Fibroblast of upper back skin (primary cell): ENCODE results near the gene PARD6B.
A peak's percentile ranks its signal among the peaks of the same experiment; 100 is the strongest.
"Not testable (repeated sequence)": the region's sequence is repeated elsewhere in the genome, so short reads cannot be mapped to it uniquely, and the experiment has no call there.

Experiments
- DNase-seq: peaks from one replicate; pipeline ENCODE4 v3.0.0-alpha.2; 2013

The PARD6B gene

DNA sequence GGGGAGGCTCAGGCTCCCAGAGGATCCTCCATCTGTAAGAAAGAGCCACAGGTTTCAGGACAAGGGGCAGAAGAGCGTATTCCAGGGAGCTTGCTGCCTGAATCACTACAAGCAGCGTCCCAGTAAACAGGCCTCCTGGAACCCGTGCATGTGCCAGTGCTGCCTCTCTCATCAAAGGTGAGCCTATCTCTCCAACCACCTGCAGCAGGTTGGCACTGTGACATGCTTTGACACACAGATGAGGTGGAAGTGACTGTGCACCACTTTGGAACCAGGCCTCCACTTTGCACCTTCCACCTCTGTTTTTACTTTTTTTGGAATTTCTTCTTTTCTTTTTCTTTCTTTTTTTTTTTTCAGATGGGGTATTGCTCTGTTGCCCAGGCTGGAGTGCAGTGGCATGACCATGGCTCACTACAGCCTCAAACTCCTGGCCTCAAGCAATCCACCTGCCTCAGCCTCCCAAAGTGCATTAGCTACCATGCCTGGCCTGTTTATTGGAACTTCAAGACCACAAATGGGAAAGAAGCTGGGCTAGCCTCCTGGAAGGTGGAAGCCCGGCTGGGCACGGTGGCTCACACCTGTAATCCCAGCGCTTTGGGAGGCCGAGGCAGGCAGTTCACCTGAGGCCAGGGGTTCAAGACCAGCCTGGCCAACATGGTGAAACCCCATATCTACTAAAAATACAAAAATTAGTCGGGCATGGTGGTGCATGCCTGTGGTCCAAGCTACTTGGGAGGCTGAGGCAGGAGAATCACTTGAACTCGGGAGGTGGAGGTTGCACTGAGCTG, 27.5 kb upstream of the PARD6B start:
- DNase-seq = not testable (repeated sequence)

DNA sequence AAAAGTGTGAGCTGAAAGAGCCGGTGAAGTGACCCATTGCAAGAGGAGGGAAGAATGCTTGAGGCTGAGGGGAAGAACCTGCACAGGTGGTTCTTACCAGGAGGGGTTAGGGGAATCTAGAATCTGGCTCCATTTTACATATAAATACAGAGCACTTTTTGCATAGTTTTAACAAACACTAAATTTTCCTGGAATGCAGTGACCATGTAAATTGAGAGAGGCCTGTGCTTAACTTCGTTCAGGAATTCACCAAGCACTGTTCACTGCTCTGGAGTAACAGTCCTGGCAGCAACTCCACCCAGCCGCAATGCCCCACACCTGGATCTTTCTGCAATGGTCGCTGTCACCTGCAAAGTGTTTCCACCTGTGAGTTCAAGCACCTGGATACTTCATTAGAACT, 26.9 kb upstream of the PARD6B start:
- DNase-seq = no peak

DNA sequence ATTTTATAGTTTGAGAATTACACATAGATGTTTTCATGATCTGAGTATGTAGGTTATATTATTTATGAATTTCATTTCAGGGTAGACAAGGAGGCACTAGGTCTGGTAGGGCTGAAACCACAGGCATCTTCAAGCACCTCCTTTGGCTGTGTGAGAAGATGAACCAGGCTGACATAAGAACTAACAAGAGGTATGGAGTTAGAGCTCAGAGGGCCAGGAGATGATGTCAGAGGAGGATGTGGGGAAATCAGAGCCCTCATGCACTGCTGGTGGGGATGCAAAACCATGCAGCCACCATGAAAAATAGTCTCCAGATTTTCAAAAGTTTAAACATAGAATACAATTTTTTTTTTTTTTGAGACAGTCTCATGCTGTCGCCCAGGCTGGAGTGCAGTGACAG, 26.4 kb upstream of the PARD6B start:
- peak; percentile 34 for DNase-seq

DNA sequence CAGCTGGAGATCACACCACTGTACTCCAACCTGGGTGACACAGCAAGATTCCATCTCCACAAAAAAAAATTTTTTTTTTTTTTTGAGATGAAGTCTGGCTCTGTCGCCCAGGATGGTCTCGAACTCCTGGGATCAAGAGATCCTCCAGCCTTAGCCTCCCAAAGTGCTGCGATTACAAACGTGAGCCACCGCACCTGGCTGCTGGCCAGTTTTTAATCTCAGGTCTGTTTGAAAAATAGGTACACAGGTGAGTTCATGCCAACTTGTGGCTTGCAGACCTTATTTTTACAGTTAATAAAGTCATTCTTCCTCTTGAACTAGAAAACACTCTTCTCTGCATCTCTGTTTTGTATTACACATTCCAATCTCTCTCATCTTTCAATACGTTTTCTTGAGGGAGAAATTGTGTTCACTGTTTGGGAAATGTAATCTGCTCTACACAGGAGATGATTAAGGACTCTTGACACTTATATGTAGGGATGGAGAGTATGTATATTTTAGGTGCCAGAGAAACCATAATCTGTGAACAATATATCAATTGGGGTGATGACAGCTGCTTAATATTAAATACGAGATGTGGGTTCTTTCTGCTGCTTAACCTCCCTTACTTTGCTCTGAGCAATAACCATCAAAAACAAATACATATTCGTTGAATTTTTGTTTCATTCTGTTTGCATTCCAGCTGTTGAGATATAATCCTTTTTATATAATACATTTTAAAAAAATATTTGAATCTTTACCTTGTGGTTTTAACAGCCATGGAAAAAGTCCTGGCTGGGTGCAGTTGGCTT, 22.3 kb upstream of the PARD6B start:
- peak; percentile 84 for DNase-seq

DNA sequence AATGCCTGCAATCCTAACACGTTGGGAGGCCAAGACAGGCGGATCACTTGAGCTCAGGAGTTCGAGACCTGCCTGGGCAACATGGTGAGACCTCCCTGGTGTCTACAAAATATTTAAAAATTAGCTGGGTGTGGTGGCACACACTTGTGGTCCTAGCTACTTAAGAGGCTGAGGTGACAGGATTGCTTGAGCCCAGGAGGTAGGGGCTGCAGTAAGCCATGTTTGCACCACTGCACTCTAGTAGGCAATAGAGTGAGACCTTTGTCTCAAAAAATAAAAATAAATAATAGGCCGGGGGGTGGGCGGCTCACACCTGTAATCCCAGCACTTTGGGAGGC, 21.8 kb upstream of the PARD6B start:
- no peak for DNase-seq

DNA sequence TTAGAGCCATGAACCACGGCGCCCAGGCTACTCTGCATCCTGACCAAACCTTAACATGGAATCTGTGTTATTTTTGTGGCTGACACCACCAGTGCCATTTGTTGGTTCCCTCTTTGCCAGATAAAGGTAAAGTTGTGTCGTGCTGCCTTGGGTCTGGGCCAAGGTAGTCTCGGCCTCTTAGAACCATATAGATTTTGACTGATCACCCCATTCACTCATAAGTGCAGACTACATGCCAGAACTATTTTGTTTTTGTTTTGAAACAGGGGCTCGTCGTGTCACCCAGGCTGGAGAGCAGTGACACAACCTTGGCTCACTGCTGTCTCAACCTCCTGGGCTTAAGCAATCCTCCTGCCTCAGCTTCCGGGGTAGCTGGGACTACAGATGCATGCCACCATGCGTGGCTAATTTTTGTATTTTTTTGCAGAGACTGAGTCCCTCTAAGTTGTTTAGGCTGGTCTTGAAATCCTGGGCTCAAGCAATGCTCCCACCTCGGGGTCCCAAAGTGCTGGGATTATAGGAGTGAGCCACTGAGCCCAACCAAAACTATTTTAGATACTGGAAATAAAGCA, 20.8 kb upstream of the PARD6B start:
- DNase-seq = no peak

DNA sequence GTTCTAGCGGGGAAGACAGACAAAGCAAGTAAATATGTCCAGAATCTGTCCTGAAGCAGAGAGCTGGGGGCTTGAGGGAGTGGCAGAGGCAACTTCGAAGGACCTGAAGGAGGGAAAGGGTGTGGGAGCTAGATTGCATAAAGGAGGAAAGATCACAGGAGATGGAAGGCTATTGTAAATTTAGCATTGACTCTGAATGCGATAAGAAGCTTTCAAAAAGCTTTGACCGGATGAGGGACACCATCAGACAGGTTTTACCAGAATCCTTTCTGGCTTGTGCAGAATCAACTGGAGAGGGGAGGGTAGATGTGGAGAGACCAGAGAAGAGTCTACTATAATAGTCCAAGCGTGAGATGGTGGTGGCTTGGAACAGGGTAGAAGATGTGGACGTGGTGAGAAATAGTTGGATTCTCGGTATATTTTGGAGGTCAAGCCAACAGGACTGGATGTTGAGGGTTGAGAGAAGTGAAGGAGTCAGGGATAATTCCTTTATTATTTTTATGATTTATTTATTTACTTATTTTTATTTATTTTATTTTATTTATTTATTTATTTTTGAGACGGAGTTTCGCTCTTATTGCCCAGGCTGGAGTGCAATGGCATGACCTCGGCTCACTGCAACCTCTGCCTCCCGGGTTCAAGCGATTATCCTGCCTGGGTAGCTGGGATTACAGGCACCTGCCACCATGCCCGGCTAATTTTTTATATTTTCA, 20.1 kb upstream of the PARD6B start:
- DNase-seq = no peak

DNA sequence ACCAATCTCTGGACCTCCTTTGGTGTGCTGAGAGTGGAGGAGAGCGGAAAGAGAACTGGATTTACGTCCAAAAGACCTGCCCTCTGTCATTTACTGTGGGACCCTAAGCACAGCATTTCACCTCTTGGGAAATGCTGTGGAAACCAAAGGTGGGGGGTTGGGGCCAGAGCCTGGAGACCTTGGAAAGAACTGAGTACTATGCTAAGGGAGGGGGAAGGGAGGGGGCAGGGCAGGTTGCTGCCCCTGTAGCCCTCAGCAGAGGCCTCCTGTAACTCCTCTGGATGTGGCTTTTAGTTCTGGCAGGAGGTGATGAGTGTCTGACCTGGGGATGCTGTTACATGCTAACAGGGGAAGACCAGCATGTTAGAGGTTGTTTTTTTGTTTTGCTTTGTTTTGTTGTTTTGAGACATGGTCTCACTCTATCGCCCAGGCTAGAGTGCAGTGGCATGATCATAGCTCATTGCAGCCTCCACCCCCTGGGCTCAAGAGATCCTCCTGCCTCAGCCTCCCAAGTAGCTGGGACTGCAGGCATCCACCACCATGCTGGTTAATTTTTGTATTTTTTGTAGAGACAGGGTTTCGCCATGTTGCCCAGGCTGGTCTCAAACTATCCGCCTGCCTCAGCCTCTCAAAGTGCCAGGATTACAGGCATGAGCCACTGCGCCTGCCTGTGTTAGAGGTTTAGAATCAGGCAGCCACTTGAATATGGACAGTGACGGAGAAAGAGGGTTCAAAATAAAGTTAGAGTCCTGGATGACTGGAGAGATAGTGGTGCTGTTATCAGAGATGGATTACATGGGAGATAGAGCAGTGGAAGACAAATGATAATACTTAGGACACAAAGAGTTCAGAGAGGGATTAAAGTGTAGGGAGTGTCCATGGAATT, 18.4 kb upstream of the PARD6B start:
- no peak for DNase-seq

DNA sequence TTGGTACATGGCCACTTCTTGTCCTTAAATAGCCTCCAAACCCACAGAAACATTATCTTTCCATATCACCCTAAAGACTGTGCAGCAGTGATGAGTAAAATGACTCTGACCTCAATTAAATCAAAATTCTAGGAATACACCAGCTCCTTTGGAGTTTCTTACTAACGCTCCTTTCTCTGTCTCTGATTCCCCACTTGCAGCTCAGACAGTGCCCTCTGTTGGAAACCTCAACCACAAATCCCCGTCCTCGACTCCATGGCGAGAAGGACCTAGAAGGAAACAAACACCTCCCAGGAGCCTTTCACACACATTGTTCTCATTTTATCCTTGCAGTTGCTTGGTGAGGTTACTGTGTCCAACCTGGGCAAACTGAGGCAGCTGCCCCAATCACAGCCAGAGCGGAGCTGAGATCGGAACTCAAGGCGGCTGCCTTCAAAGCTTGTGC, 17.7 kb upstream of the PARD6B start:
- no peak for DNase-seq

DNA sequence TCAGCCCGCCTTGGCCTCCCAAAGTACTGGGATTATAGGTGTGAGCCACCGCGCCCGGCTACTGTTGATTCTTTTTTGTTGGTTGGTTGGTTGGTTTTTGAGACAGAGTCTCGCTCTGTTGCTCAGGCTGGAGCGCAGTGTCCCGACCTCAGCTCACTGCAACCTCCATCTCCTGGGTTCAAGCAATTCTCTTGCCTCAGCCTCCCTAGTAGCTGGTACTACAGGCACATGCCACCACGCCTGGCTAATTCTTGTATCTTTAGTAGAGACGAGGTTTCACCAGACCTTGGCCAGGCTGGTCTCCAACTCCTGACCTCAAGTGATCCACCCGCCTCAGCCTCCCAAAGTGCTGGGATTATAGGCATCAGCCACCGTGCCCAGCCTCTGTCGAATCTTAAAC, 17.0 kb upstream of the PARD6B start:
- not testable (repeated sequence) for DNase-seq

DNA sequence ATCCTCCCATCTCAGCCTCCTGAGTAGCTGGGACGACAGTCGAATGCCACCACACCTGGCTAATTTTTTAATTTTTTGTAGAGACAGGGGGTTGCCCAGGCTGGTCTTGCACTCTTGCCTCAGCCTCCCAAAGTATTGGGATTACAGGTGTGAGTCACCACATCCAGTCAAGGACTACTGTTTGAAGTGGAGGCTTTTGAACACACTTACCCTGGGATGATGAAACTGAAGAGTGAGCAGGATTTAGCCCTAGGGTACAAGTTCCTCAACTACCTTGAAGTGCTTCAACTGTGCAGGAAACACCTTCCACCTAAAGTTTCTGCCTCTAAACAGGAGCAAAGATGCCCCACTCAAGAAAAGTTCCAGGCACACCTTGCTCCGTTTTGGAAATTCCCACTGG, 15.7 kb upstream of the PARD6B start:
- DNase-seq = no peak

DNA sequence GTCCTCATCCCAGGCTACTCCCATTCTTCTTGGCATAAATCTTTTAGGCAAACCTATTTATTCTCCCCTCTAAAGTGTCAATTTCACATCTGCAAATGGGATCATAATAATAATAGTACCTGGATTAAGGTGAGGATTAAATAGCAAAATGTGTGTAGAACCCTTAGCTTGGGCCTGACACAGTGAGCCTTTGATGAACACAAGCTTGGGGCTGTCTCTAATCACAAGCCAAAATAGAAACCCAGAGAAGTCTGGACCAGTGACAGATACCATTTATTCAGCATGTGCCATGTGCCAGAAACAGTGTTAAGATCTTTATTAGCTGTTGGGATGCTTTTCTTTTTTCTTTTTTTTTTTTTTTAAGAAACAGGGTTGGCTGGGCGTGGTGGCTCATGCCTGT, 14.9 kb upstream of the PARD6B start:
- no peak for DNase-seq

DNA sequence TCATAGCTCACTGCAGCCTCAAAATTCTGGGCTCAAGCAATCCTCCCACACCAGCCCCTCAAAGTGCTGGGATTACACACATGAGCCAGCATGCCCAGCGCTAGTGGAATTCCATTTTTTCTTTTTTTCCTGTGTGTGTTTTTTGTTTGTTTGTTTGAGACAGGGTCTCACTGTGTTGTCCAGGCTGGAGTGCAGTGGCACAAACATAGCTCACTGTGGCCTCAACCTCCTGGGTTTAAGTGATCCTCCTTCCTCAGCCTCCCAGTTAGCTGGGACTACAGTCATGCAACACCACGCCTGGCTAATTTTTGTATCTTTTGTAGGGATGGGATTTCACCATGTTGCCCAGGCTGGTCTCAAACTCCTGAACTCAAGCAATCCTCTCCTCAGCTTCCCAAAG, 14.1 kb upstream of the PARD6B start:
- no peak for DNase-seq

DNA sequence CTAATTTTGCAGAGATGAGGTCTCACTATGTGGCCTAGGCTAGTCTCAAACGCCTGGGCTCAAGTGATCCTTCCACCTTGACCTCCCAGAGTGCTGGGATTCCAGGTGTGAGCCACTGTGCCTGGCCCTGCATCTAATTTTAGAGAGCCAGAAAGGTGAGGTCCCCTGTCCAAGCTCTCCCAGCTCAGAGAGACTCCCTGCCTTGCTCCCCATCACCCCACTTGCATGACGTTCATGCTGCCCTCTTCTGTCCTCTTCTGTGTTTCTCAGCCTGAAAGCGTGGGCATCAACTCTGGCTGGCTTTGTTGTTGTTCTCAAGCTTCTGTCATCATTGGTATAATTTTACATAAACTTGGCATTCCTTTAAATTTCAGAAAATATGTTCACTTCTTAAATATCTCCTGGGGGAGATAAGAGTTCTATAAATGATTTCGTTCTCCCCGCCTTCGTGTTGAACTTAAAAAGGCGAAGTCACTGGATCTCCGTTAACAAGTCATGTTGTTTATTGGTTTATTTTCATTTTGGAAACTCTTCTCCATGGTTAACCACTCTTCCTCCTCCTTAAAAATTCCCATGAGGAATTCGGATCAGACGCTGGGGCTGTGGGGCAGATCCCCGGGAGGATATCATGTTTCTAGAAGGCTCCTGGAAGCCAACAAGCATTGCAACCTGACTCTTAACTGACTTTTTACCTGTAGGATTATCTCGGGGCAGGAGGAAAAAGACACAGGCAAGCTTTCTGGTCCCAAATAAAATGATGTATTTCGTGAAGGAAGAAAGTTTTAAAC, 13.2 kb upstream of the PARD6B start:
- DNase-seq = no peak

DNA sequence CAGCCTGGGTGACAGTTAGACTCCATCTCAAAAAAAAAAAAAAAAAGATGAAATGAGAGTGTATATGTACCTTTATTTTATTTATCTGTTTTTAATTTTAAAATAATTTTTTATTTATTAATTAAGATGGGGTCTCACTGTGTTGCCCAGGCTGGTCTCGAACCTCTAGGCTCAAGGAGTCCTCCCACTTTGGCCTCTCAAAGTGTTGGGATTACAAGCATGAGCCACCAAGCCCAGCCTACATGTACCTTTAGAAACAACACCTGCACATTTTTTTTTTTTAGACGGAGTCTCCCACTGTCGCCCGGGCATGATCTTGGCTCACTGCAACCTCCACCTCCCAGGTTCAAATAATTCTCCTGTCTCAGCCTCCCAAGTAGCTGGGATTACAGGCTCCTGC, 12.1 kb upstream of the PARD6B start:
- no peak for DNase-seq

DNA sequence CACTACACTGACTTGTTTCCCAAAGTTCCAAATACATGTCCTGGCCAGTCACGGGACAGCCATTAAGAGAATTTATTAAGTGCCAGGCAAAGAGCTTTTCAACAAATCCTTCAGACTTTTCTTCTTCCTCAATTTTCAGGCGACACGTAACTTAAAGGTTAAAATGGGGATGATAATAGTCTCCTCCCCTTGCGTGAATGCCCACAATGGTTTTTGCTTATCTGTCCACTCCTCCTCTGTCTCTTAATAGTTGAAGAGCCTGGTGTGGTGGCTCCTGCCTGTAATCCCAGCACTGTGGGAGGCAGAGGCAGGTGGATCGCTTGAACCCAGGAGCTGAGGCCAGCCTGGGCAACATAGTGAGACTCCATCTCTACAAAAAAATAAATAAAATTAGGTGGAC, 11.4 kb upstream of the PARD6B start:
- DNase-seq = no peak

DNA sequence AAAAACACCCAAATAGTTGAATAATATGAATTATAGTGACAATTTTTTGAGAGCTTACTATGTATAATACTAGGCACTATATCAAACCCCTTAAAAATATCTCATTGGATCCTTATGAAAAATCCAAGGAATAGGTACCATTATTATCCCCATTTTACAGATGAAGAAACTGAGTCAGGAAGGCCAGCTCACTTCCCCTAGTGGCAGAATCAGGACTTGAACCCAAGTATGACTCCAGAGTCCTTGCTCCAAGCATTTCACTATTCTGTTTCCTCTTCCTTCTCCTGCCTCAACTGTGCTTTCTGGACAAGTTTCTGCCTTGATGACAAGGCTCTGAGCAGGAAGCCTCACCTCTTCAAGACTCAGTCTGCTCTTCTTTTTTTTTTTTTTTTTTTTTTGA, 10.8 kb upstream of the PARD6B start:
- DNase-seq = no peak

DNA sequence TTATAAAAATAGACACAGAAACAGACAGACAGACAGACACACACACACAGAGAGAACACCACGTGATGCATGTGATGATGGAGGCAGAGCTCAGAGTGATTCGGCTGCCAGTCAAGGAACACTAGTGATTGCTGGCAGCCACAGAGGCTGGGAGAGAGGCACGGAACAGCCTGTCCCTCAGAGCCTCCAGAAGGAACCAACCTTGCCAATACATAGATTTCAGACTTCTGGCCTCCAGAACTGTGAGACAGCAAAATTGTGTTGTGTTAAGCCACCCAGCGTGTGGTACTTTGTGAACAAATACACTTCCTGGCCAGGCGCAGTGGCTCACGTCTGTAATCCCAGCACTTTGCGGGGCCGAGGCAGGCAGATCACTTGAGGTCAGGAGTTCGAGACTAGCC, 9.5 kb upstream of the PARD6B start:
- no peak for DNase-seq

DNA sequence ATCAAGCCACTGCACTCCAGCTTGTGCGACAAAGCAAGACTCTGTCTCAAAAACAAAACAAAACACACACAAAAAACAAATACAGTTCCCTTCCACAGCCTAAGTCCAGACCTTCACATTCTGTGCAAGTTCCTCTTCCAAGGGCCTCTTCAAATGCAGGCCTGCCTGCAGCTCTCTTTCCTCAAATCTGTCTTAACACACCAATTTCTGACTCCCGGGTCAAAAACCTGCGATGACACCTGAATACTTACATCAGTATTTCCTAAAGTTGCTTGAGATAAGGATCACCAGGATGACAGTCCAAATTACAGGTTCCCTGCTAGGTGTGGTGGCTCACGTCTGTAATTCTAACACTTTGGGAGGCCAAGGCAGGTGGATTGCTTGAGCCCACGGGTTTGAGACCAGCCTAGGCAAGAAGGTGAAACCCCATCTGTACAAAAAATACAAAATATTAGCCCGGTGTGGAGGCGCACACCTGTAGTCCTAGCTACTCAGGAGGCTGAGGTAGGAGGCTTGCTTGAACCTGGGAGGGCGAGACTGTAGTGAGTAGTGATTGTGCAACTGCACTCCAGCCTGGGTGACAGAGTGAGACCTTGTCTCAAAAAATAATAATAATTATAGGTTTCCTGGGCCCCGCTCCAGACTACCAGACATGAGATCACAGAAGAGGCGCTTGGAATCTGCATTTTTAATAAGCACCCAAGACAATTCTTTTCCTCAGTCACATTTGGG, 8.8 kb upstream of the PARD6B start:
- DNase-seq = no peak

DNA sequence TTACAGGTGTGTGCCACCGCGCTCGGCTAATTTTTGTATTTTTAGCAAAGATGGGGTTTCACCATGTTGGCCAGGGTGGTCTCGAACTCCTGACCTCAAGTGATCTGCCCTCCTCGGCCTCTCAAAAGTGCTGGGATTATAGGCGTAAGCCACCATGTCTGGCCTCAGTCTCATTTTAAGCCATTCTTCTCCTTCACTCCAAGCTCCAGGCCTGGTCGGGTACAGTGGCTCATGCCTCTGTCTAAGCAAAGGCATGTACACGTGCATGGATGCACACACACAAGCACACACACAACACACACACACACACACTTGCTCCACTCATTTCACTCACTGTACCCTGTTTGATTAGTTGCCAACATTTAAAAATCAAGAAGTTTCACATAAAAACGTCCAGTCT, 7.7 kb upstream of the PARD6B start:
- DNase-seq = no peak
